PC-9 (cell line): ENCODE data around the gene FAM117A. TPM values are rescaled to one million over a fixed set of nuclear protein-coding genes. Genes with fewer than 3 reads are reported as not detected.

ENCODE experiments used
- BruUV-seq: library from RNA; stranded (reverse); fragments of 400-500 nt; replicated peaks from 2 replicates; lab custom pipeline; 2021; lab: Mats Ljungman, UMichigan
- CTCF ChIA-PET: fragments of 300-600 bp; sonication (Branson Sonifier 250); formaldehyde crosslinking; loops from one replicate; lab custom pipeline; 2022; ENCODE audit warnings: antibody characterized with exemption; lab: Charles Lee
- POLR2A ChIA-PET: fragments of 300-600 bp; sonication (Branson Sonifier 250); formaldehyde crosslinking; loops from one replicate; lab custom pipeline; 2022; ENCODE audit warnings: antibody characterized with exemption; ENCODE audit not compliant: unreplicated experiment; lab: Charles Lee
- DNase-seq, 2 experiments: peaks; one replicate each; pipeline versions ENCODE4 v3.0.0 to v3.0.0-alpha.2; 2015 to 2022; ENCODE audit warnings: mixed read lengths in 1 of 2
- H2AFZ ChIP-seq: fragments of 200-600 bp; sonication (generic); 2 replicates; pipeline ENCODE4 v1.8.1; 2017; ENCODE audit warnings: antibody characterized with exemption
- H3F3A ChIP-seq: fragments of 200-600 bp; sonication (generic); 2 replicates; pipeline ENCODE4 v1.8.1; 2017; ENCODE audit warnings: antibody characterized with exemption, mild to moderate bottlenecking, low read depth; ENCODE audit not compliant: insufficient read depth
- H3K27ac ChIP-seq: fragments of 200-600 bp; sonication (generic); 2 replicates; pipeline ENCODE4 v1.6.1; 2016; ENCODE audit warnings: mixed run types
- H3K27me3 ChIP-seq: fragments of 200-600 bp; sonication (generic); 2 replicates; pipeline ENCODE4 v1.6.1; 2016; ENCODE audit warnings: low read depth, mixed run types; ENCODE audit not compliant: insufficient read depth
- H3K36me3 ChIP-seq: fragments of 200-600 bp; sonication (generic); 2 replicates; pipeline ENCODE4 v1.6.1; 2016; ENCODE audit warnings: low read depth, mixed run types
- H3K4me1 ChIP-seq: fragments of 200-600 bp; sonication (generic); replicated peaks from 2 replicates; pipeline ENCODE4 v1.6.1; 2016; ENCODE audit warnings: mixed run types; ENCODE audit not compliant: insufficient read depth
- H3K4me2 ChIP-seq: fragments of 200-600 bp; sonication (generic); 2 replicates; pipeline ENCODE4 v1.6.1; 2017; ENCODE audit warnings: mixed run types
- H3K4me3 ChIP-seq: fragments of 200-600 bp; sonication (generic); 2 replicates; pipeline ENCODE4 v1.6.1; 2016; ENCODE audit warnings: mixed run types
- H3K79me2 ChIP-seq: fragments of 200-600 bp; sonication (generic); 2 replicates; pipeline ENCODE4 v1.6.1; 2017; ENCODE audit warnings: low read depth, mixed run types
- H3K9me2 ChIP-seq: fragments of 200-600 bp; sonication (generic); 2 replicates; pipeline ENCODE4 v1.8.1; 2017; ENCODE audit warnings: mild to moderate bottlenecking; ENCODE audit not compliant: insufficient read depth
- H3K9me3 ChIP-seq: fragments of 200-600 bp; sonication (generic); 2 replicates; pipeline ENCODE4 v1.8.1; 2016; ENCODE audit warnings: low read depth; ENCODE audit not compliant: insufficient read depth
- H4K20me1 ChIP-seq: fragments of 200-600 bp; sonication (generic); 2 replicates; pipeline ENCODE4 v1.8.1; 2017; ENCODE audit not compliant: insufficient read depth
- CTCF ChIP-seq: fragments of 200-600 bp; sonication (generic); conservative IDR thresholded peaks from 2 replicates; pipeline ENCODE4 v1.6.1; 2017; ENCODE audit warnings: mixed run types, antibody characterized with exemption, mild to moderate bottlenecking, moderate library complexity
- EZH2 ChIP-seq: fragments of 200-600 bp; sonication (generic); IDR thresholded peaks from 2 replicates; pipeline ENCODE4 v1.8.0; 2017; ENCODE audit warnings: antibody characterized with exemption, low read depth
- intact Hi-C: fragments of 100-400 bp; cut with micrococcal nuclease; formaldehyde crosslinking; loops from one replicate; pipeline ENCODE4 v1.10.0; 2022; ENCODE audit not compliant: unreplicated experiment
- total RNA-seq: library from RNA; stranded (reverse); gene quantifications from 2 replicates; pipeline ENCODE4 v1.2.3, GENCODE V29; 2021

FAM117A gene
- total RNA-seq, 1 experiment from 2014 or later, result 15.0 TPM

GRCh38 chr17:49705254-49705653 lies 58.7 kb downstream of the FAM117A start:
- no peak for DNase-seq
- H3K9me3 ChIP-seq, result no peaks in the 10 kb centered on the region
- CTCF ChIA-PET, result no interaction called here
- no peak overlapping the region for H3K4me2 ChIP-seq
- H3K36me3 ChIP-seq, result peaks cover 25% of the 10 kb centered on the region
- H3K27me3 ChIP-seq, result no peaks in the 10 kb centered on the region
- POLR2A ChIA-PET, result interaction anchor here (0.7 kb wide), 1 partner anchor 266 kb away, joined by 6 read pairs; no protein-coding TSS in a partner anchor
- no peaks in the 10 kb centered on the region for H4K20me1 ChIP-seq
- TF ChIP-seq EZH2 (no peak), CTCF (no peak)
- peaks cover 20% of the 10 kb centered on the region; the same call in 1 of the 2 replicates for H3F3A ChIP-seq
- H3K9me2 ChIP-seq, result no peaks in the 10 kb centered on the region
- no peak overlapping the region for H2AFZ ChIP-seq
- intact Hi-C loops, result loop anchor here (5.0 kb wide), 1 partner anchor 147 kb away; no protein-coding TSS in a partner anchor
- H3K79me2 ChIP-seq, result peaks cover 19% of the 10 kb centered on the region
- H3K27ac ChIP-seq, result no peak overlapping the region
- peaks cover 17% of the 10 kb centered on the region for H3K4me1 ChIP-seq
- BruUV-seq, result no TSS peak
- no peak overlapping the region for H3K4me3 ChIP-seq

- CTCF ChIA-PET, result no interaction called here
- no TSS peak for BruUV-seq
These were observed 60.2 kb downstream of the FAM117A start for GRCh38 chr17:49703557-49704277.

GRCh38 chr17:49700960-49701359 lies 63.0 kb downstream of the FAM117A start:
- H3K9me2 ChIP-seq, result no peaks in the 10 kb centered on the region
- ChIA-PET CTCF (no interaction called here), POLR2A (no interaction called here)
- no peaks in the 10 kb centered on the region for H3K4me1 ChIP-seq
- intact Hi-C loops, result no loop called here
- peaks cover 2% of the 10 kb centered on the region; the same call in 1 of the 2 replicates for H3K79me2 ChIP-seq
- DNase-seq, result no peak
- BruUV-seq, result no TSS peak
- H3K36me3 ChIP-seq, result peaks cover 25% of the 10 kb centered on the region
- TF ChIP-seq CTCF (no peak), EZH2 (no peak)
- H3F3A ChIP-seq, result peaks cover 31% of the 10 kb centered on the region; the same call in 1 of the 2 replicates
- no peak overlapping the region for H3K4me3 ChIP-seq
- H3K4me2 ChIP-seq, result no peak overlapping the region
- H4K20me1 ChIP-seq, result no peaks in the 10 kb centered on the region
- H2AFZ ChIP-seq, result no peak overlapping the region
- no peaks in the 10 kb centered on the region for H3K9me3 ChIP-seq
- H3K27me3 ChIP-seq, result no peaks in the 10 kb centered on the region
- H3K27ac ChIP-seq, result no peak overlapping the region

More at GRCh38 chr17:49703557-49704277, 60.2 kb downstream of the FAM117A start:
- Histone ChIP-seq H3K36me3 (peaks cover 25% of the 10 kb centered on the region), H3K9me3 (no peaks in the 10 kb centered on the region), H3F3A (peaks cover 33% of the 10 kb centered on the region; the same call in 1 of the 2 replicates), H3K9me2 (no peaks in the 10 kb centered on the region), H3K27me3 (no peaks in the 10 kb centered on the region), H3K27ac (no peak overlapping the region), H3K79me2 (peaks cover 19% of the 10 kb centered on the region), H3K4me3 (no peak overlapping the region), H2AFZ (no peak overlapping the region), H4K20me1 (no peaks in the 10 kb centered on the region), H3K4me1 (peaks cover 12% of the 10 kb centered on the region), H3K4me2 (no peak overlapping the region)
- TF ChIP-seq EZH2 (no peak), CTCF (peak; percentile 68)
- intact Hi-C loops, result no loop called here
- POLR2A ChIA-PET, result interaction anchor here (1.0 kb wide), 1 partner anchor 61 kb away, joined by 3 read pairs; no protein-coding TSS in a partner anchor
- peak; percentile 16 to 46 for DNase-seq
